Keratinocyte (primary cell): ENCODE results near the gene ADAMTS2.

Experiments used
- CTCF ChIP-seq, 3 experiments: IDR thresholded peaks in 1 of 3; conservative IDR thresholded peaks in 1 of 3; optimal IDR thresholded peaks in 1 of 3; 2 replicates in 2 of 3; 3 replicates in 1 of 3; pipeline versions ENCODE3 to v1.5.1; 2011; ENCODE audit warnings: low read length in 3 of 3, mild to moderate bottlenecking in 3 of 3, moderate library complexity in 2 of 3, control low read depth in 1 of 3, inconsistent platforms in 1 of 3; ENCODE audit not compliant: insufficient read depth in 2 of 3; ENCODE audit errors: extremely low read depth in 1 of 3
- EZH2 ChIP-seq: IDR thresholded peaks from one replicate; pipeline ENCODE4 v1.6.1; 2012; ENCODE audit warnings: inconsistent platforms, mild to moderate bottlenecking, low read length, moderate library complexity

- TF ChIP-seq EZH2, result no peak
- TF ChIP-seq CTCF (optimal IDR thresholded peaks at IDR 0.05 in 1 of 3, IDR thresholded peaks at IDR 0.05 in 1 of 3, conservative IDR thresholded peaks at IDR 0.05 in 1 of 3; ENCODE audit: extremely low read depth in 1 of 3, insufficient read depth in 2 of 3, low read length in 3 of 3), result no peak
Observed at GRCh38 chr5:179239256-179240135, 105.8 kb downstream of the ADAMTS2 start.
